AG10803 (cell line): ENCODE data around the gene ASCC1.
A peak's percentile ranks its signal among the peaks of the same experiment; 100 is the strongest.
"Not testable (repeated sequence)": the region's sequence is repeated elsewhere in the genome, so short reads cannot be mapped to it uniquely, and the experiment has no call there.

Experiments used
- DNase-seq: peaks from one replicate; pipeline ENCODE4 v3.0.0; 2010; ENCODE audit warnings: low read depth
- H3K4me3 ChIP-seq: 2 replicates; pipeline ENCODE4 v1.5.1; 2011; ENCODE audit warnings: mild to moderate bottlenecking, low read length, control low read depth
- TF ChIP-seq, protein P1 (sequence below): conservative IDR thresholded peaks from 2 replicates; pipeline ENCODE4 v1.5.1; 2011; ENCODE audit warnings: mild to moderate bottlenecking, low read length, control low read depth, inconsistent platforms

The ASCC1 gene

DNA sequence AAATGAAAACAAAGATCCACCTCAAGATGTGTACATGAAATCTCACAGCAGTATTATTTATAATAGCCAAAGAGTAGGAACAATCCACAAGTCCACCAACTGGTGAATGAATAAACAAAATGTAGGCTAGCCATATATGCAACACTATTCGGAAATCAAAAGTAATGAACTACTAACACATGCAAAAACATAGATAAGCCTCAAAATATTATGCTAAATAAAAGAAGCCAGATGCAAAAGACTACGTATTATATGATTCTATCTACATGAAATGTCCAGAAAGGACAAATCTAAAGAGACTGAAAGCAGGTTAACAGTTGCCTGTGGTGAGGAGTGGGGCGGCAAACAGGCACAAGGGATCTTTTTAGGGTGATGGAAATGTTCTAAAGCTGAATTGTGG lies 49.0 kb downstream of the ASCC1 start:
- TF ChIP-seq, protein P1, sequence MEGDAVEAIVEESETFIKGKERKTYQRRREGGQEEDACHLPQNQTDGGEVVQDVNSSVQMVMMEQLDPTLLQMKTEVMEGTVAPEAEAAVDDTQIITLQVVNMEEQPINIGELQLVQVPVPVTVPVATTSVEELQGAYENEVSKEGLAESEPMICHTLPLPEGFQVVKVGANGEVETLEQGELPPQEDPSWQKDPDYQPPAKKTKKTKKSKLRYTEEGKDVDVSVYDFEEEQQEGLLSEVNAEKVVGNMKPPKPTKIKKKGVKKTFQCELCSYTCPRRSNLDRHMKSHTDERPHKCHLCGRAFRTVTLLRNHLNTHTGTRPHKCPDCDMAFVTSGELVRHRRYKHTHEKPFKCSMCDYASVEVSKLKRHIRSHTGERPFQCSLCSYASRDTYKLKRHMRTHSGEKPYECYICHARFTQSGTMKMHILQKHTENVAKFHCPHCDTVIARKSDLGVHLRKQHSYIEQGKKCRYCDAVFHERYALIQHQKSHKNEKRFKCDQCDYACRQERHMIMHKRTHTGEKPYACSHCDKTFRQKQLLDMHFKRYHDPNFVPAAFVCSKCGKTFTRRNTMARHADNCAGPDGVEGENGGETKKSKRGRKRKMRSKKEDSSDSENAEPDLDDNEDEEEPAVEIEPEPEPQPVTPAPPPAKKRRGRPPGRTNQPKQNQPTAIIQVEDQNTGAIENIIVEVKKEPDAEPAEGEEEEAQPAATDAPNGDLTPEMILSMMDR: no peak
- no peak for DNase-seq
- no peak overlapping the region for H3K4me3 ChIP-seq

- peak; percentile 34 for DNase-seq
- TF ChIP-seq, protein P1: no peak
- H3K4me3 ChIP-seq: no peak overlapping the region
Observed at GRCh38 chr10:72164617-72165016, 51.5 kb downstream of the ASCC1 start.

- TF ChIP-seq, protein P1: no peak
- no peak overlapping the region for H3K4me3 ChIP-seq
- peak; percentile 68 for DNase-seq
Observed at GRCh38 chr10:72162978-72163377, 53.1 kb downstream of the ASCC1 start.

GRCh38 chr10:72158176-72158575 lies 57.9 kb downstream of the ASCC1 start:
- TF ChIP-seq, protein P1: no peak
- no peak overlapping the region for H3K4me3 ChIP-seq
- no peak for DNase-seq

- TF ChIP-seq, protein P1: no peak
- no peak for DNase-seq
- H3K4me3 ChIP-seq: no peak overlapping the region
Observed at GRCh38 chr10:72156223-72156622, 59.9 kb downstream of the ASCC1 start.

GRCh38 chr10:72152286-72152685 lies 63.8 kb downstream of the ASCC1 start:
- DNase-seq: no peak
- TF ChIP-seq, protein P1: no peak
- no peak overlapping the region for H3K4me3 ChIP-seq

DNA sequence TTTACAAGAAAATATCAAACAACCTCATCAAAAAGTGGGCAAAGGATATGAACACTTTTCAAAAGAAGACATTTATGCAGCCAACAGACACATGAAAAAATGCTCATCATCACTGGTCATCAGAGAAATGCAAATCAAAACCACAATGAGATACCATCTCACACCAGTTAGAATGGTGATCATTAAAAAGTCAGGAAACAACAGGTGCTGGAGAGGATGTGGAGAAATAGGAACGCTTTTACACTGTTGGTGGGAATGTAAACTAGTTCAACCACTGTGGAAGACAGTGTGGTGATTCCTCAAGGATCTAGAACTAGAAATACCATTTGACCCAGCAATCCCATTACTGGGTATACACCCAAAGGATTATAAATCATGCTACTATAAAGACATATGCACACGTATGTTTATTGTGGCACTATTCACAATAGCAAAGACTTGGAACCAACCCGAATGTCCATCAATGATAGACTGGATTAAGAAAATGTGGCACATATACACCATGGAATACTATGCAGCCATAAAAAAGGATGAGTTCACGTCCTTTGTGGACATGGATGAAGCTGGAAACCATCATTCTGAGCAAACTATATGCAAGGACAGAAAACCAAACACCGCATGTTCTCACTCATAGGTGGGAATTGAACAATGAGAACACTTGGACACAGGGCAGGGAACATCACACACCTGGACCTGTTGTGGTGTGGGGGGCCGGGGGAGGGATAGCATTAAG lies 65.2 kb downstream of the ASCC1 start:
- not testable (repeated sequence) for H3K4me3 ChIP-seq, DNase-seq

DNA sequence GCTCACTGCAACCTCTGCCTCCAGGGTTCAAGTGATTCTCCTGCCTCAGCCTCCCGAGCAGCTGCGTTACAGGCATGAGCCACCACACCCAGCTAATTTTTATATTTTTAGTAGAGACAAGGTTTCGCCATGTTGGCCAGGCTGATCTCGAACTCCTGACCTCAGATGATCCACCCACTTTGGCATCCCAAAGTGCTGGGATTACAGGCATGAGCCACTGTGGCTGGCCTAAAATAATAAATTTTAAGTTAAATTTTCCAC lies 68.8 kb downstream of the ASCC1 start:
- not testable (repeated sequence) for DNase-seq, H3K4me3 ChIP-seq
